Measurements from ENCODE around the gene NRG3. TPM values are rescaled to one million over a fixed set of nuclear protein-coding genes. Genes with fewer than 3 reads are reported as not detected.

The NRG3 gene
- total and polyA plus RNA-seq, 2 of the 8 experiments (the other 6 are each of a cell fraction or from before 2014, with no cell fraction given) = 4.2 to 5.0 TPM

DNA sequence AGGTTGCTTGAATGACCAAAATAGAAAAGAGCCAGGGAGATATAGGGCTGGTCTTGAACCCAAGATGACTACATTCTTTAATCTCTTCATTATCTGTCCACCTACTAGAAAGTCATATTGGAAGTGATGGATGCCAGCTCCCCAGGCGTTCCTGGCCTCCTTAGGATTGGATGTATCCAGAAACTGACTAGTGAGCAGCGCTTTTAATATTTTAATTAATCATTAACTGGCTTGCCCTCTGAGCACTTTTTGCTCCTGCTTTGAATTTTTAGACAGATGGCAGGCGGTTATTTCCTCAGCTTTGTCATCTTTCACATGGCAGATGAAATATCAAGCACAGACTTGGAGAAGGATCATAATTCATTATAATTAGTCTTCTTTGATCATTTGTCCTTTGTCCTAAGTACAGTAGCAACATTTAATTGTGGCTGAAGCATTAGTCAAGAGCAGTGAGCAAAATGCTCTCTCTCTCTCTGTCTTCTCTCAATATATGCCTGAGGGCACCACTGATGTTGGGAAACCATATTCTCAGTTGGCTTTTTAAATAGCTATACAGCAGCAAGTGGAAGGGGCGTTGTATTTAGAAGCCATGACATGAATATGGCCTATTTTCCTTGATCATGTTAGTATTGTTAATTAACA is 588.0 kb downstream of the NRG3 start (continued):
- TF ChIP-seq MAFK (IDR thresholded peaks at IDR 0.05; ENCODE audit: low read depth, low read length) = no peak
